GM12801 (cell line): ENCODE measurements around the gene MRPL28.

ENCODE experiments used
- CTCF ChIP-seq: IDR thresholded peaks from one replicate; pipeline ENCODE4 v1.5.1; 2011; ENCODE audit warnings: control low read depth; ENCODE audit not compliant: insufficient read length; ENCODE audit errors: extremely low read depth

The MRPL28 gene

GRCh38 chr16:368388-369158 lies 1.8 kb downstream of the MRPL28 start:
- TF ChIP-seq CTCF = no peak

GRCh38 chr16:367333-367903 lies 2.9 kb downstream of the MRPL28 start:
- TF ChIP-seq CTCF = no peak

GRCh38 chr16:366476-366875 lies 3.9 kb downstream of the MRPL28 start:
- no peak for TF ChIP-seq CTCF

GRCh38 chr16:364595-365491 lies 5.5 kb downstream of the MRPL28 start:
- TF ChIP-seq CTCF = no peak

GRCh38 chr16:363766-364490 lies 6.4 kb downstream of the MRPL28 start:
- TF ChIP-seq CTCF = no peak

- no peak for TF ChIP-seq CTCF
Observed at GRCh38 chr16:363110-363765, 7.1 kb downstream of the MRPL28 start.
